HL-60 (cell line): ENCODE results near the gene CFAP74.
A peak's percentile ranks its signal among the peaks of the same experiment; 100 is the strongest.

Experiments
- DNase-seq, 2 experiments: peaks; one replicate each; pipeline ENCODE4 v3.0.0-alpha.2; 2010 to 2020; ENCODE audit warnings: low read depth in 1 of 2, low spot score in 1 of 2
- H3K27ac ChIP-seq: fragments of 250-450 bp; sonication (Bioruptor Pico); replicated peaks from 2 replicates; pipeline ENCODE4 v1.5.1; 2020; ENCODE audit warnings: mild to moderate bottlenecking, moderate library complexity
- H3K27me3 ChIP-seq: fragments of 250-450 bp; sonication (Bioruptor Pico); 2 replicates; pipeline ENCODE4 v1.5.1; 2021; ENCODE audit warnings: mild to moderate bottlenecking, moderate library complexity; ENCODE audit not compliant: insufficient read depth, poor library complexity, severe bottlenecking
- H3K4me3 ChIP-seq: replicated peaks from 2 replicates; pipeline ENCODE4 v1.5.1; 2011; ENCODE audit warnings: mild to moderate bottlenecking, control low read depth, low read length; ENCODE audit not compliant: insufficient read depth
- CTCF ChIP-seq: IDR thresholded peaks from one replicate; pipeline ENCODE4 v1.5.1; 2011; ENCODE audit warnings: low read length, control low read depth, inconsistent platforms; ENCODE audit not compliant: insufficient read depth
- GABPA ChIP-seq: IDR thresholded peaks from 2 replicates; pipeline ENCODE4 v1.6.1; 2012; ENCODE audit warnings: low read depth
- POLR2AphosphoS5 ChIP-seq: IDR thresholded peaks from 2 replicates; pipeline ENCODE4 v1.6.1; 2012; ENCODE audit warnings: low read depth
- SPI1 ChIP-seq: IDR thresholded peaks from 2 replicates; pipeline ENCODE4 v1.6.1; 2012; ENCODE audit warnings: low read depth, mild to moderate bottlenecking, borderline replicate concordance
- TF ChIP-seq, protein P1 (sequence below): IDR thresholded peaks from 2 replicates; pipeline ENCODE4 v1.6.1; 2012; ENCODE audit warnings: low read depth; ENCODE audit not compliant: insufficient replicate concordance

CFAP74 gene

DNA sequence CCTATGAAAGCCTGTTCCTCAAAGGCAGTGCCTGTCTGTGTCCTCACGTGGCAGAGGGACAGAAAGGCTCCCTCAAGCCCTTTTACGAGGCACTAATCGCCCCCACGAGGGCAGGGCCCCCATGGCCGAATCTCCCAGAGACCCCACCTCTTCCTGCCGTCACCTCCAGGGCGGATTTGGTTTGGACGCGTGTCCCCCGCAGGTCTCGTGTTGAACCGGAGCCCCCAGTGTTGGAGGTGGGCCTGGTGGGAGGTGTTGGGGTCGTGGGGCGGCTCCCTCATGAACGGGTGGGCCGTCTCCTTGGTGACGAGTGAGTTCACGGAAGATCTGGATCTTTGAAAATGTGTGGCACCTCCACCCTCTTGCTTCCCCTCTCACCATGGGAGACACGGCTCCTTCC lies 27.6 kb downstream of the CFAP74 start:
- no peak for DNase-seq
- TF ChIP-seq SPI1: no peak
- no peak for TF ChIP-seq CTCF
- no peak for TF ChIP-seq POLR2AphosphoS5
- Histone ChIP-seq H3K27me3 (no peaks in the 10 kb centered on the region), H3K4me3 (no peak overlapping the region), H3K27ac (no peak overlapping the region)

GRCh38 chr1:1975535-1975934 lies 28.1 kb downstream of the CFAP74 start:
- no peak for TF ChIP-seq POLR2AphosphoS5
- TF ChIP-seq, protein P1, sequence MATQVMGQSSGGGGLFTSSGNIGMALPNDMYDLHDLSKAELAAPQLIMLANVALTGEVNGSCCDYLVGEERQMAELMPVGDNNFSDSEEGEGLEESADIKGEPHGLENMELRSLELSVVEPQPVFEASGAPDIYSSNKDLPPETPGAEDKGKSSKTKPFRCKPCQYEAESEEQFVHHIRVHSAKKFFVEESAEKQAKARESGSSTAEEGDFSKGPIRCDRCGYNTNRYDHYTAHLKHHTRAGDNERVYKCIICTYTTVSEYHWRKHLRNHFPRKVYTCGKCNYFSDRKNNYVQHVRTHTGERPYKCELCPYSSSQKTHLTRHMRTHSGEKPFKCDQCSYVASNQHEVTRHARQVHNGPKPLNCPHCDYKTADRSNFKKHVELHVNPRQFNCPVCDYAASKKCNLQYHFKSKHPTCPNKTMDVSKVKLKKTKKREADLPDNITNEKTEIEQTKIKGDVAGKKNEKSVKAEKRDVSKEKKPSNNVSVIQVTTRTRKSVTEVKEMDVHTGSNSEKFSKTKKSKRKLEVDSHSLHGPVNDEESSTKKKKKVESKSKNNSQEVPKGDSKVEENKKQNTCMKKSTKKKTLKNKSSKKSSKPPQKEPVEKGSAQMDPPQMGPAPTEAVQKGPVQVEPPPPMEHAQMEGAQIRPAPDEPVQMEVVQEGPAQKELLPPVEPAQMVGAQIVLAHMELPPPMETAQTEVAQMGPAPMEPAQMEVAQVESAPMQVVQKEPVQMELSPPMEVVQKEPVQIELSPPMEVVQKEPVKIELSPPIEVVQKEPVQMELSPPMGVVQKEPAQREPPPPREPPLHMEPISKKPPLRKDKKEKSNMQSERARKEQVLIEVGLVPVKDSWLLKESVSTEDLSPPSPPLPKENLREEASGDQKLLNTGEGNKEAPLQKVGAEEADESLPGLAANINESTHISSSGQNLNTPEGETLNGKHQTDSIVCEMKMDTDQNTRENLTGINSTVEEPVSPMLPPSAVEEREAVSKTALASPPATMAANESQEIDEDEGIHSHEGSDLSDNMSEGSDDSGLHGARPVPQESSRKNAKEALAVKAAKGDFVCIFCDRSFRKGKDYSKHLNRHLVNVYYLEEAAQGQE: no peak
- no peak for TF ChIP-seq CTCF
- no peak for TF ChIP-seq GABPA
- TF ChIP-seq SPI1: no peak
- no peak for DNase-seq
- Histone ChIP-seq H3K4me3 (no peak overlapping the region), H3K27me3 (no peaks in the 10 kb centered on the region), H3K27ac (no peak overlapping the region)

GRCh38 chr1:1974834-1975233 lies 28.8 kb downstream of the CFAP74 start:
- Histone ChIP-seq H3K27me3 (no peaks in the 10 kb centered on the region), H3K4me3 (no peak overlapping the region), H3K27ac (no peak overlapping the region)
- TF ChIP-seq CTCF: no peak
- TF ChIP-seq, protein P1: peak; percentile 65
- DNase-seq: no peak

GRCh38 chr1:1973716-1974642 lies 29.6 kb downstream of the CFAP74 start:
- TF ChIP-seq GABPA: no peak
- TF ChIP-seq, protein P1: no peak
- H3K27ac ChIP-seq: no peak overlapping the region
- no peak overlapping the region for H3K4me3 ChIP-seq
- no peaks in the 10 kb centered on the region for H3K27me3 ChIP-seq
- DNase-seq: no peak
